ENCODE measurements around the gene RANBP17. TPM values are rescaled to one million over a fixed set of nuclear protein-coding genes. Genes with fewer than 3 reads are reported as not detected.
"Not testable (repeated sequence)": the region's sequence is repeated elsewhere in the genome, so short reads cannot be mapped to it uniquely, and the experiment has no call there.

RANBP17 gene
- total RNA-seq, 1 experiment from 2014 or later: 28.9 TPM

- H3K27me3 ChIP-seq; H3K4me1 ChIP-seq; H3K4me3 ChIP-seq; H3K36me3 ChIP-seq; DNase-seq; H3K27ac ChIP-seq; H3K9me3 ChIP-seq (replicated peaks): not testable (repeated sequence)
Measured at GRCh38 chr5:171041893-171042292, 180.1 kb downstream of the RANBP17 start.

GRCh38 chr5:171050916-171051315 is 189.1 kb downstream of the RANBP17 start:
- DNase-seq: no peak
- Histone ChIP-seq H3K4me1 (no peaks in the 10 kb centered on the region), H3K27ac (no peak overlapping the region), H3K9me3 (replicated peaks) (peaks cover 7% of the 10 kb centered on the region), H3K36me3 (no peaks in the 10 kb centered on the region), H3K4me3 (no peak overlapping the region), H3K27me3 (no peaks in the 10 kb centered on the region)

- peak in 1 of 2 experiments; percentile 2 for DNase-seq
- no peaks in the 10 kb centered on the region for H3K27me3 ChIP-seq
- no peaks in the 10 kb centered on the region for H3K4me1 ChIP-seq
- no peak overlapping the region for H3K27ac ChIP-seq
- no peak overlapping the region for H3K4me3 ChIP-seq
- H3K9me3 ChIP-seq (replicated peaks): peaks cover 7% of the 10 kb centered on the region
- 0 out of 2 replicates have a peak, but pooled peaks cover 4% of the 10 kb centered on the region for H3K36me3 ChIP-seq
Measured at GRCh38 chr5:171055875-171056454, 194.1 kb downstream of the RANBP17 start.

- no peaks in the 10 kb centered on the region for H3K27me3 ChIP-seq
- peaks cover 7% of the 10 kb centered on the region for H3K36me3 ChIP-seq
- peaks cover 8% of the 10 kb centered on the region for H3K9me3 ChIP-seq (replicated peaks)
- H3K4me1 ChIP-seq: no peaks in the 10 kb centered on the region
- H3K4me3 ChIP-seq: no peak overlapping the region
- H3K27ac ChIP-seq: no peak overlapping the region
- no peak for DNase-seq
Measured at GRCh38 chr5:171067540-171068130, 205.8 kb downstream of the RANBP17 start.

GRCh38 chr5:171074747-171075146 is 212.9 kb downstream of the RANBP17 start:
- Histone ChIP-seq H3K9me3 (replicated peaks) (no peaks in the 10 kb centered on the region), H3K27ac (no peak overlapping the region), H3K4me1 (no peaks in the 10 kb centered on the region), H3K36me3 (no peaks in the 10 kb centered on the region), H3K27me3 (no peaks in the 10 kb centered on the region), H3K4me3 (no peak overlapping the region)
- no peak for DNase-seq

- Histone ChIP-seq H3K27me3 (no peaks in the 10 kb centered on the region), H3K27ac (no peak overlapping the region), H3K9me3 (replicated peaks) (no peaks in the 10 kb centered on the region), H3K4me1 (no peaks in the 10 kb centered on the region), H3K4me3 (no peak overlapping the region), H3K36me3 (no peaks in the 10 kb centered on the region)
- no peak for DNase-seq
Measured at GRCh38 chr5:171080186-171080938, 218.5 kb downstream of the RANBP17 start.

- DNase-seq: no peak
- H3K27me3 ChIP-seq: no peaks in the 10 kb centered on the region
- H3K9me3 ChIP-seq (replicated peaks): no peaks in the 10 kb centered on the region
- no peak overlapping the region for H3K27ac ChIP-seq
- no peaks in the 10 kb centered on the region for H3K4me1 ChIP-seq
- H3K4me3 ChIP-seq: no peak overlapping the region
- no peaks in the 10 kb centered on the region for H3K36me3 ChIP-seq
Measured at GRCh38 chr5:171081319-171081718, 219.5 kb downstream of the RANBP17 start.

GRCh38 chr5:171092194-171092593 is 230.4 kb downstream of the RANBP17 start:
- no peak overlapping the region for H3K27ac ChIP-seq
- no peaks in the 10 kb centered on the region for H3K27me3 ChIP-seq
- no peak for DNase-seq
- H3K4me1 ChIP-seq: no peaks in the 10 kb centered on the region
- no peaks in the 10 kb centered on the region for H3K9me3 ChIP-seq (replicated peaks)
- no peak overlapping the region for H3K4me3 ChIP-seq
- no peaks in the 10 kb centered on the region for H3K36me3 ChIP-seq

GRCh38 chr5:171093598-171093997 is 231.8 kb downstream of the RANBP17 start:
- Histone ChIP-seq H3K27me3 (no peaks in the 10 kb centered on the region), H3K4me1 (no peaks in the 10 kb centered on the region), H3K4me3 (no peak overlapping the region), H3K9me3 (replicated peaks) (no peaks in the 10 kb centered on the region), H3K36me3 (no peaks in the 10 kb centered on the region), H3K27ac (no peak overlapping the region)
- DNase-seq: no peak

- Histone ChIP-seq H3K4me1 (no peaks in the 10 kb centered on the region), H3K27ac (no peak overlapping the region), H3K36me3 (no peaks in the 10 kb centered on the region), H3K27me3 (no peaks in the 10 kb centered on the region), H3K4me3 (no peak overlapping the region), H3K9me3 (replicated peaks) (no peaks in the 10 kb centered on the region)
- no peak for DNase-seq
Measured at GRCh38 chr5:171094356-171094755, 232.5 kb downstream of the RANBP17 start.

GRCh38 chr5:171102877-171103610 is 241.2 kb downstream of the RANBP17 start:
- Histone ChIP-seq H3K9me3 (replicated peaks) (no peaks in the 10 kb centered on the region), H3K27me3 (no peaks in the 10 kb centered on the region), H3K36me3 (no peaks in the 10 kb centered on the region), H3K4me1 (no peaks in the 10 kb centered on the region), H3K4me3 (no peak overlapping the region), H3K27ac (no peak overlapping the region)
- no peak for DNase-seq

GRCh38 chr5:171107669-171108068 is 245.9 kb downstream of the RANBP17 start:
- no peak for DNase-seq
- no peaks in the 10 kb centered on the region for H3K9me3 ChIP-seq (replicated peaks)
- no peak overlapping the region for H3K4me3 ChIP-seq
- no peaks in the 10 kb centered on the region for H3K4me1 ChIP-seq
- H3K27me3 ChIP-seq: no peaks in the 10 kb centered on the region
- H3K27ac ChIP-seq: no peak overlapping the region
- H3K36me3 ChIP-seq: no peaks in the 10 kb centered on the region

GRCh38 chr5:171115519-171115918 is 253.7 kb downstream of the RANBP17 start:
- Histone ChIP-seq H3K4me3 (no peak overlapping the region), H3K9me3 (replicated peaks) (no peaks in the 10 kb centered on the region; the same call in 1 of the 2 replicates), H3K27me3 (no peaks in the 10 kb centered on the region), H3K27ac (no peak overlapping the region), H3K4me1 (no peaks in the 10 kb centered on the region), H3K36me3 (peaks cover 2% of the 10 kb centered on the region; the same call in 1 of the 2 replicates)
- DNase-seq: no peak

GRCh38 chr5:171116719-171117118 is 254.9 kb downstream of the RANBP17 start:
- DNase-seq: no peak
- Histone ChIP-seq H3K27ac (no peak overlapping the region), H3K36me3 (peaks cover 2% of the 10 kb centered on the region; the same call in 1 of the 2 replicates), H3K27me3 (no peaks in the 10 kb centered on the region), H3K4me3 (no peak overlapping the region), H3K4me1 (no peaks in the 10 kb centered on the region), H3K9me3 (replicated peaks) (no peaks in the 10 kb centered on the region; the same call in 1 of the 2 replicates)

All from SJCRH30 (cell line).